Lung microvascular endothelial cell (primary cell): Measurements from ENCODE around the gene GMCL2. TPM values are rescaled to one million over a fixed set of nuclear protein-coding genes. Genes with fewer than 3 reads are reported as not detected.
"Not testable (repeated sequence)": the region's sequence is repeated elsewhere in the genome, so short reads cannot be mapped to it uniquely, and the experiment has no call there.

Experiments
- DNase-seq, 2 donors: peaks; one replicate each; pipeline versions ENCODE4 v3.0.0 to v3.0.0-alpha.2; 2010; ENCODE audit warnings: low read depth in 2 of 2
- total RNA-seq: library from RNA; depleted of rRNA; stranded (reverse); fragments of >200 nt; gene quantifications from 2 replicates; pipeline ENCODE4 v1.2.1, GENCODE V29; 2014

GMCL2 gene
- not detected in 2 replicates for total RNA-seq

- no peak for DNase-seq
These were observed at the start of gene GMCL2 for GRCh38 chr5:178187014-178187413. TSS of gene GMCL2 (minus strand) at chr5:178187371. CDS start at chr5:178187299, 72 bp downstream.

GRCh38 chr5:178236679-178237078, 49.5 kb upstream of the GMCL2 start:
- peak in 1 of 2 donors; percentile 39 for DNase-seq

GRCh38 chr5:178236126-178236525, 49.0 kb upstream of the GMCL2 start:
- DNase-seq: no peak

GRCh38 chr5:178235588-178235974, 48.4 kb upstream of the GMCL2 start:
- DNase-seq: no peak

- DNase-seq: peak; percentile 65 to 77
These were observed 47.8 kb upstream of the GMCL2 start for GRCh38 chr5:178234750-178235587.

- DNase-seq: no peak
These were observed 47.1 kb upstream of the GMCL2 start for GRCh38 chr5:178234121-178234749.

- DNase-seq: no peak
These were observed 45.8 kb upstream of the GMCL2 start for GRCh38 chr5:178232920-178233429.

- peak; percentile 71 to 83 for DNase-seq
These were observed 45.2 kb upstream of the GMCL2 start, which contains the start of gene PHYKPL for GRCh38 chr5:178232124-178232919. TSS of gene PHYKPL (minus strand) at chr5:178232802. CDS start at chr5:178232550, 252 bp downstream.

GRCh38 chr5:178231539-178232123, 44.5 kb upstream of the GMCL2 start:
- DNase-seq: no peak

GRCh38 chr5:178230879-178231538, 43.8 kb upstream of the GMCL2 start:
- peak; percentile 36 to 63 for DNase-seq

GRCh38 chr5:178229861-178230260, 42.7 kb upstream of the GMCL2 start:
- no peak for DNase-seq

GRCh38 chr5:178229111-178229510, 41.9 kb upstream of the GMCL2 start:
- DNase-seq: not testable (repeated sequence)

- no peak for DNase-seq
These were observed 41.4 kb upstream of the GMCL2 start for GRCh38 chr5:178228609-178229008.

GRCh38 chr5:178227929-178228328, 40.8 kb upstream of the GMCL2 start:
- DNase-seq: no peak

- DNase-seq: peak in 1 of 2 donors; percentile 68
These were observed 40.0 kb upstream of the GMCL2 start for GRCh38 chr5:178227138-178227659.

GRCh38 chr5:178225174-178225573, 38.0 kb upstream of the GMCL2 start:
- no peak for DNase-seq

- no peak for DNase-seq
These were observed 37.2 kb upstream of the GMCL2 start for GRCh38 chr5:178224403-178224802.

- DNase-seq: no peak
These were observed 36.7 kb upstream of the GMCL2 start for GRCh38 chr5:178223828-178224335.

- DNase-seq: no peak
These were observed 36.1 kb upstream of the GMCL2 start for GRCh38 chr5:178223196-178223773.

- no peak for DNase-seq
These were observed 35.1 kb upstream of the GMCL2 start for GRCh38 chr5:178222292-178222691.
